ENCODE measurements around the gene COL11A1.
"Not testable (repeated sequence)": the region's sequence is repeated elsewhere in the genome, so short reads cannot be mapped to it uniquely, and the experiment has no call there.

Gene COL11A1

GRCh38 chr1:102840741-102841140 is 267.6 kb downstream of the COL11A1 start:
- Histone ChIP-seq H3K27me3 (ENCODE audit: control insufficient read depth in 1 of 2, insufficient read depth in 2 of 2, low read length in 2 of 2) (no peaks in the 10 kb centered on the region), H3K4me3 (ENCODE audit: low read length in 2 of 2) (no peak overlapping the region), H3K27ac (ENCODE audit: low read length) (no peak overlapping the region), H3K9ac (ENCODE audit: low read length in 2 of 2) (no peak overlapping the region), H3K9me3 (ENCODE audit: control insufficient read depth in 2 of 2, low read length in 2 of 2) (peaks cover 0 to 4% of the 10 kb centered on the region in 2 donors), H3K4me1 (ENCODE audit: control insufficient read depth, insufficient read depth, low read length) (no peaks in the 10 kb centered on the region), H3K36me3 (ENCODE audit: control insufficient read depth in 2 of 2, insufficient read depth in 2 of 2, low read length in 2 of 2) (no peaks in the 10 kb centered on the region)

- no peaks in the 10 kb centered on the region for H3K27me3 ChIP-seq (ENCODE audit: control insufficient read depth in 1 of 2, insufficient read depth in 2 of 2, low read length in 2 of 2)
- H3K27ac ChIP-seq (ENCODE audit: low read length): no peak overlapping the region
- H3K9me3 ChIP-seq (ENCODE audit: control insufficient read depth in 2 of 2, low read length in 2 of 2): peaks cover 0 to 3% of the 10 kb centered on the region in 2 donors
- no peak overlapping the region for H3K4me3 ChIP-seq (ENCODE audit: low read length in 2 of 2)
- no peaks in the 10 kb centered on the region for H3K36me3 ChIP-seq (ENCODE audit: control insufficient read depth in 2 of 2, insufficient read depth in 2 of 2, low read length in 2 of 2)
- no peak overlapping the region for H3K9ac ChIP-seq (ENCODE audit: low read length in 2 of 2)
- H3K4me1 ChIP-seq (ENCODE audit: control insufficient read depth, insufficient read depth, low read length): no peaks in the 10 kb centered on the region
Observed at GRCh38 chr1:102838016-102838415, 270.3 kb downstream of the COL11A1 start.

DNA sequence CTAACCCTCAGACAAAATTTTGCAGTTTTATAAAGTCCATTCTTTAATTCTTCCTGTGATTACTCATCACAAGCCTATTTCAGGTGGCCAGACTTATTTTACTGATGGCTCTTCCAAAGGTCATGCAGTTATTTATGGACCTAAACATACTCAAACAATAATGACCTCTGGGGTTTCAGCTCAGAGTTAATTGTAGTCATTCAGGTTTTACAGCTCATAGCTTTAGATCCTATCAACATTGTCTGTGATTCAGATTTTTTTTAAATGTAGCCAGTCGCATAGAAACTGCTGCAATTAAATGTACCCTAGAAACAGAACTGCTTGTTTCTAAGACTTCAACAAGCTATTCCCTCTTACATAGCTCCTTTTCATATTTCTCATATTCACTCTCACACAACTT is 270.8 kb downstream of the COL11A1 start:
- no peaks in the 10 kb centered on the region for H3K36me3 ChIP-seq (ENCODE audit: control insufficient read depth in 2 of 2, insufficient read depth in 2 of 2, low read length in 2 of 2)
- no peak overlapping the region for H3K9ac ChIP-seq (ENCODE audit: low read length in 2 of 2)
- H3K4me1 ChIP-seq (ENCODE audit: control insufficient read depth, insufficient read depth, low read length): no peaks in the 10 kb centered on the region

DNA sequence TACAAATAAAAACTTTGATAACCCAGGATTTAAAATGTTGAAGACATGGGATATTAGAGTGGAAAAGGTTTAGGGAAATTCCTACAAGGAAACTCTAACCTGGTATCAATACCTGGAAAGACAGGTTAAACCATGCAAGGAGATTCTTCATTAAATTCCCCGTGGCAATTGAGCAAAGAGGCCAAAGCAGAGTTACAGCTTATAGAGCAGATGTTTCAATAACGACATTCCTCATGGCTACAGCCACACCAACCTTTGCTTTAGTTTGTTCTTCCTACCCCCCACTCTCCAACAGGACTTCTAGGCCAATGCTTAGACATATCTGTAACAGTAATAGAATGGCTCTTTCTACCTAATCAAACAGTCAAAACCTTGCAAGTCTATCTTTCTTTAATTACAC is 271.3 kb downstream of the COL11A1 start:
- no peaks in the 10 kb centered on the region for H3K27me3 ChIP-seq (ENCODE audit: control insufficient read depth in 1 of 2, insufficient read depth in 2 of 2, low read length in 2 of 2)
- no peaks in the 10 kb centered on the region for H3K4me1 ChIP-seq (ENCODE audit: control insufficient read depth, insufficient read depth, low read length)
- no peak overlapping the region for H3K4me3 ChIP-seq (ENCODE audit: low read length in 2 of 2)
- H3K9me3 ChIP-seq (ENCODE audit: control insufficient read depth in 2 of 2, low read length in 2 of 2): peaks cover 0 to 3% of the 10 kb centered on the region in 2 donors
- no peak overlapping the region for H3K9ac ChIP-seq (ENCODE audit: low read length in 2 of 2)
- no peaks in the 10 kb centered on the region for H3K36me3 ChIP-seq (ENCODE audit: control insufficient read depth in 2 of 2, insufficient read depth in 2 of 2, low read length in 2 of 2)
- no peak overlapping the region for H3K27ac ChIP-seq (ENCODE audit: low read length)

More for the DNA sequence above, 270.8 kb downstream of the COL11A1 start:
- H3K27me3 ChIP-seq (ENCODE audit: control insufficient read depth in 1 of 2, insufficient read depth in 2 of 2, low read length in 2 of 2): no peaks in the 10 kb centered on the region
- H3K27ac ChIP-seq (ENCODE audit: low read length): no peak overlapping the region
- peaks cover 0 to 3% of the 10 kb centered on the region in 2 donors for H3K9me3 ChIP-seq (ENCODE audit: control insufficient read depth in 2 of 2, low read length in 2 of 2)
- H3K4me3 ChIP-seq (ENCODE audit: low read length in 2 of 2): no peak overlapping the region

- H3K4me3 ChIP-seq (ENCODE audit: low read length in 2 of 2): no peak overlapping the region
- H3K9me3 ChIP-seq (ENCODE audit: control insufficient read depth in 2 of 2, low read length in 2 of 2): peaks cover 0 to 3% of the 10 kb centered on the region in 2 donors
- H3K4me1 ChIP-seq (ENCODE audit: control insufficient read depth, insufficient read depth, low read length): no peaks in the 10 kb centered on the region
- H3K9ac ChIP-seq (ENCODE audit: low read length in 2 of 2): no peak overlapping the region
- H3K27me3 ChIP-seq (ENCODE audit: control insufficient read depth in 1 of 2, insufficient read depth in 2 of 2, low read length in 2 of 2): no peaks in the 10 kb centered on the region
- H3K27ac ChIP-seq (ENCODE audit: low read length): no peak overlapping the region
- H3K36me3 ChIP-seq (ENCODE audit: control insufficient read depth in 2 of 2, insufficient read depth in 2 of 2, low read length in 2 of 2): no peaks in the 10 kb centered on the region
Observed at GRCh38 chr1:102834688-102835320, 273.5 kb downstream of the COL11A1 start.

DNA sequence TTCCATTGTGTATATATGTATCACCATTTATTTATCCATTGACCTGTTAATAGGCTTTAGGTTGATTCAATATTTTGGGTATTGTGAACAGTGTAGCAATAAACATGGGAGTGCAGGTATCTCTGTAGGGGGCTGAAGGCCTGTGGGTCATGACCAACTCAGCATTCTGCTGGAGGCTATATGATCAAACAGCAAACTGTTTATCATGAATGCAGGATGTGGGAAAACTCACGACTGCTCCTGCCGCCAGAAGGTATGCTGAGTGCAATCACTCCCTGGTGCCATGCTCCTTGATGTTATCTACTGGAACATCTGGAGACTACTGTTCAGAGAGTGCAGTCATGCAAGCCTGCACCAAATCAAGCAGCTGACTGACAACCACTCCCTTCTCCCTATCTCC is 275.2 kb downstream of the COL11A1 start:
- Histone ChIP-seq H3K9me3 (ENCODE audit: control insufficient read depth in 2 of 2, low read length in 2 of 2) (peaks cover 0 to 3% of the 10 kb centered on the region in 2 donors), H3K27me3 (ENCODE audit: control insufficient read depth in 1 of 2, insufficient read depth in 2 of 2, low read length in 2 of 2) (no peaks in the 10 kb centered on the region), H3K27ac (ENCODE audit: low read length) (no peak overlapping the region), H3K36me3 (ENCODE audit: control insufficient read depth in 2 of 2, insufficient read depth in 2 of 2, low read length in 2 of 2) (no peaks in the 10 kb centered on the region), H3K4me3 (ENCODE audit: low read length in 2 of 2) (no peak overlapping the region), H3K4me1 (ENCODE audit: control insufficient read depth, insufficient read depth, low read length) (no peaks in the 10 kb centered on the region), H3K9ac (ENCODE audit: low read length in 2 of 2) (no peak overlapping the region)

GRCh38 chr1:102826706-102827105 is 281.6 kb downstream of the COL11A1 start:
- H3K4me1 ChIP-seq (ENCODE audit: control insufficient read depth, insufficient read depth, low read length); H3K27me3 ChIP-seq (ENCODE audit: control insufficient read depth in 1 of 2, insufficient read depth in 2 of 2, low read length in 2 of 2); H3K4me3 ChIP-seq (ENCODE audit: low read length in 2 of 2); H3K27ac ChIP-seq (ENCODE audit: low read length); H3K9ac ChIP-seq (ENCODE audit: low read length in 2 of 2); H3K9me3 ChIP-seq (ENCODE audit: control insufficient read depth in 2 of 2, low read length in 2 of 2); H3K36me3 ChIP-seq (ENCODE audit: control insufficient read depth in 2 of 2, insufficient read depth in 2 of 2, low read length in 2 of 2): not testable (repeated sequence)
